Sigmoid colon (tissue), 7 donors: ENCODE data around the gene WDR4. TPM values are rescaled to one million over a fixed set of nuclear protein-coding genes. Genes with fewer than 3 reads are reported as not detected.
"Not testable (repeated sequence)": the region's sequence is repeated elsewhere in the genome, so short reads cannot be mapped to it uniquely, and the experiment has no call there.

ENCODE experiments used
- DNase-seq: peaks from one replicate; pipeline ENCODE4 v3.0.0-alpha.2; 2019
- H3K27ac ChIP-seq, 4 donors: fragments of 200-600 bp; sonication (generic); one replicate each; pipeline ENCODE4 v1.5.1; 2016 to 2019; ENCODE audit warnings: mild to moderate bottlenecking in 1 of 4
- H3K27me3 ChIP-seq, 3 donors: fragments of 200-600 bp; sonication (generic); one replicate each; pipeline ENCODE4 v1.5.1; 2019; ENCODE audit warnings: mild to moderate bottlenecking in 1 of 3
- H3K36me3 ChIP-seq, 4 donors: fragments of 200-600 bp; sonication (generic); one replicate each; pipeline ENCODE4 v1.5.1; 2016 to 2019
- H3K4me1 ChIP-seq, 4 donors: fragments of 200-600 bp; sonication (generic); one replicate each; pipeline ENCODE4 v1.5.1; 2017 to 2019
- H3K4me3 ChIP-seq, 4 donors: fragments of 200-600 bp; sonication (generic); one replicate each; pipeline ENCODE4 v1.5.1; 2017 to 2019; ENCODE audit warnings: mild to moderate bottlenecking in 2 of 4, moderate library complexity in 1 of 4
- H3K9me3 ChIP-seq, 4 donors: fragments of 200-600 bp in 3 of 4; sonication (generic) in 3 of 4; one replicate each; pipeline versions ENCODE4 v1.5.1 to v1.6.1; 2013 to 2019
- CTCF ChIP-seq, 4 experiments: fragments of 450-650 bp in 3 of 4; fragments of 200-600 bp in 1 of 4; IDR thresholded peaks; one replicate each; pipeline ENCODE4 v1.5.1; 2016 to 2019; ENCODE audit warnings: antibody characterized with exemption in 4 of 4, mild to moderate bottlenecking in 3 of 4, moderate library complexity in 2 of 4
- EP300 ChIP-seq, 4 donors: sonication (generic); formaldehyde crosslinking; IDR thresholded peaks; one replicate each; pipeline ENCODE4 v1.6.1; 2017; ENCODE audit warnings: antibody characterized with exemption in 4 of 4
- POLR2A ChIP-seq, 2 donors: fragments of 450-650 bp; IDR thresholded peaks; one replicate each; pipeline ENCODE4 v1.6.1; 2016; ENCODE audit warnings: antibody characterized with exemption in 2 of 2, mild to moderate bottlenecking in 2 of 2, moderate library complexity in 2 of 2
- POLR2AphosphoS5 ChIP-seq, 4 donors: sonication (generic); formaldehyde crosslinking; IDR thresholded peaks; one replicate each; pipeline ENCODE4 v1.6.1; 2017; ENCODE audit warnings: antibody characterized with exemption in 4 of 4
- WGBS, 2 donors: extraction: QIAGEN DNeasy Blood & Tissue Kit; methylation state at CpG; one replicate each; pipeline ENCODE4 v1.1.7; 2013; 5-methylcytosine and 5-hydroxymethylcytosine counted together
- intact Hi-C: fragments of 100-400 bp; cut with DNase I; formaldehyde crosslinking; loops from one replicate; pipeline ENCODE4 v1.15.1; 2023
- polyA plus RNA-seq, 3 donors: library from polyadenylated mRNA; stranded (reverse); fragments of 200-250 nt; gene quantifications; one replicate each; pipeline ENCODE4 v1.2.3, GENCODE V29; 2013
- total RNA-seq, 4 donors: library from RNA; depleted of rRNA; stranded (reverse); fragments of >200 nt; gene quantifications; one replicate each; pipeline ENCODE4 v1.1.0, GENCODE V29; 2016
- donor health status: healthy with polysubstance abuse.
- donor health status: Bipolar disorder and iron deficiency.
- donor health status: healthy.

The WDR4 gene
- total RNA-seq (10 to 100 TPM in 1 of 4 donors, 1 to 10 TPM in 3; 2.8 to 18.3 (median 4.7) TPM), polyA plus RNA-seq (10 to 100 TPM in 1 of 3 donors, 1 to 10 TPM in 2; 3.7 to 23.5 (median 4.2) TPM)

GRCh38 chr21:42878993-42879787, at the start of gene WDR4:
WDR4 (minus strand) TSS chr21:42879539; CDS start chr21:42879495, 44 bp downstream.
- 0% methylated on average over 80 of the region's 80 CpGs for WGBS, 2 donors
- TF ChIP-seq EP300 (IDR thresholded peaks at IDR 0.05) (peak in 1 of 4 donors; percentile 78), POLR2AphosphoS5 (IDR thresholded peaks at IDR 0.05) (peak; percentile 90 to 94 (median 92)), CTCF (IDR thresholded peaks at IDR 0.05) (no peak), POLR2A (IDR thresholded peaks at IDR 0.05) (peak; percentile 64 to 82)
- no peaks in the 10 kb centered on the region for H3K27me3 ChIP-seq
- peak within 1 kb of the TSS; percentile 73 to 96 (median 91) for H3K4me3 ChIP-seq
- H3K9me3 ChIP-seq = no peaks in the 10 kb centered on the region
- H3K4me1 ChIP-seq = peaks cover 0 to 18% (median 13%) of the 10 kb centered on the region in 4 donors
- peak; percentile 98 for DNase-seq
- intact Hi-C loops = no loop called here
- peaks cover 0 to 25% (median 3%) of the 10 kb centered on the region in 4 donors for H3K36me3 ChIP-seq
- peak within 1 kb of the TSS; percentile 80 to 95 (median 86) for H3K27ac ChIP-seq

GRCh38 chr21:42927474-42928200, 48.3 kb upstream of the WDR4 start:
- H3K4me3 ChIP-seq, intact Hi-C loops, H3K9me3 ChIP-seq, H3K27me3 ChIP-seq, H3K36me3 ChIP-seq, H3K27ac ChIP-seq: not testable (repeated sequence)
- 95% methylated on average over 23 of the region's 23 CpGs for WGBS, 2 donors
- DNase-seq = peak; percentile 18
- peaks cover 0 to 14% (median 9%) of the 10 kb centered on the region in 4 donors for H3K4me1 ChIP-seq

- Histone ChIP-seq H3K9me3 (no peaks in the 10 kb centered on the region), H3K4me1 (peaks cover 0 to 14% (median 9%) of the 10 kb centered on the region in 4 donors), H3K4me3 (no peak within 1 kb of the TSS), H3K36me3 (no peaks in the 10 kb centered on the region), H3K27ac (no peak within 1 kb of the TSS), H3K27me3 (no peaks in the 10 kb centered on the region)
- no peak for DNase-seq
- 85 to 92% methylated on average over 29 of the region's 29 CpGs for WGBS, 2 donors
- no peak for TF ChIP-seq POLR2AphosphoS5 (IDR thresholded peaks at IDR 0.05)
- TF ChIP-seq POLR2A (IDR thresholded peaks at IDR 0.05) = no peak
- no peak for TF ChIP-seq CTCF (IDR thresholded peaks at IDR 0.05)
- TF ChIP-seq EP300 (IDR thresholded peaks at IDR 0.05) = no peak
- intact Hi-C loops = no loop called here
Measured at GRCh38 chr21:42925114-42925926, 46.0 kb upstream of the WDR4 start, which contains the start of gene ERVH48-1. ERVH48-1 (minus strand) TSS chr21:42925630; CDS start chr21:42919006, 6,624 bp downstream.

GRCh38 chr21:42924433-42924751, 45.1 kb upstream of the WDR4 start:
- H3K4me3 ChIP-seq = peak overlapping the region in 1 of 4 donors; percentile 14
- H3K4me1 ChIP-seq = peaks cover 0 to 14% (median 9%) of the 10 kb centered on the region in 4 donors
- WGBS, 2 donors = 95% methylated on average over 6 of the region's 6 CpGs
- intact Hi-C loops = no loop called here
- no peak for DNase-seq
- no peak for TF ChIP-seq POLR2AphosphoS5 (IDR thresholded peaks at IDR 0.05)
- TF ChIP-seq EP300 (IDR thresholded peaks at IDR 0.05) = no peak
- no peak for TF ChIP-seq CTCF (IDR thresholded peaks at IDR 0.05)
- TF ChIP-seq POLR2A (IDR thresholded peaks at IDR 0.05) = no peak
- no peaks in the 10 kb centered on the region for H3K9me3 ChIP-seq
- H3K27me3 ChIP-seq = no peaks in the 10 kb centered on the region
- no peaks in the 10 kb centered on the region for H3K36me3 ChIP-seq
- no peak overlapping the region for H3K27ac ChIP-seq
